Stomach (tissue), 4 donors: ENCODE data around the gene RPS6KL1.

Experiments used
- EP300 ChIP-seq: sonication (generic); formaldehyde crosslinking; IDR thresholded peaks from one replicate; pipeline ENCODE4 v1.6.1; 2017; ENCODE audit warnings: antibody characterized with exemption
- POLR2A ChIP-seq, 4 donors: fragments of 450-650 bp; IDR thresholded peaks; one replicate each; pipeline ENCODE4 v1.6.1; 2016; ENCODE audit warnings: antibody characterized with exemption in 4 of 4, control low read depth in 2 of 4, mild to moderate bottlenecking in 1 of 4, moderate library complexity in 1 of 4
- TF ChIP-seq, protein P1 (sequence below), 7 experiments: fragments of 450-650 bp in 4 of 7; fragments of 200-600 bp in 3 of 7; sonication (generic) in 3 of 7; IDR thresholded peaks; one replicate each; pipeline ENCODE4 v1.5.1; 2016 to 2019; ENCODE audit warnings: antibody characterized with exemption in 7 of 7, control low read depth in 2 of 7, mild to moderate bottlenecking in 1 of 7

DNA sequence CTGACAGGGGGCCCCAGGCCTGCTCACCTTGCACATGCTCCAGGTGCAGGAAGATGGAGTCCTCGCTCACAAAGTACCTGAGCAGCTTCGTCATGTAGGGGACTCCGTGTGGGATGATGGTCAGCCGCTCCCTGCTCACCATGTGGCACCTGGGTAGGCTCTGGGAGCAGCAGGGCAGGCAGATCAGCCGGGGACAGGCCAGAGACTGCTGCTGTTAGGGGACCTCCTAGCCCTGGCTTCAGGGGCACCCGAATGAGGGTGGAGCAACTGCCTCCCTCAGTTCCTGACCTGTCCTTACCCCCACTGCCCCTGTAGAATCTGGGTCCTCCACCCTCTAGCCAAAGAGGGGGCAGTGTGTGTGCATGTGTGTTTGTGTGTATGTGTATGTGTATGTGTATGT lies 11.8 kb downstream of the RPS6KL1 start:
- TF ChIP-seq POLR2A (IDR thresholded peaks at IDR 0.05), result no peak
- TF ChIP-seq, protein P1, sequence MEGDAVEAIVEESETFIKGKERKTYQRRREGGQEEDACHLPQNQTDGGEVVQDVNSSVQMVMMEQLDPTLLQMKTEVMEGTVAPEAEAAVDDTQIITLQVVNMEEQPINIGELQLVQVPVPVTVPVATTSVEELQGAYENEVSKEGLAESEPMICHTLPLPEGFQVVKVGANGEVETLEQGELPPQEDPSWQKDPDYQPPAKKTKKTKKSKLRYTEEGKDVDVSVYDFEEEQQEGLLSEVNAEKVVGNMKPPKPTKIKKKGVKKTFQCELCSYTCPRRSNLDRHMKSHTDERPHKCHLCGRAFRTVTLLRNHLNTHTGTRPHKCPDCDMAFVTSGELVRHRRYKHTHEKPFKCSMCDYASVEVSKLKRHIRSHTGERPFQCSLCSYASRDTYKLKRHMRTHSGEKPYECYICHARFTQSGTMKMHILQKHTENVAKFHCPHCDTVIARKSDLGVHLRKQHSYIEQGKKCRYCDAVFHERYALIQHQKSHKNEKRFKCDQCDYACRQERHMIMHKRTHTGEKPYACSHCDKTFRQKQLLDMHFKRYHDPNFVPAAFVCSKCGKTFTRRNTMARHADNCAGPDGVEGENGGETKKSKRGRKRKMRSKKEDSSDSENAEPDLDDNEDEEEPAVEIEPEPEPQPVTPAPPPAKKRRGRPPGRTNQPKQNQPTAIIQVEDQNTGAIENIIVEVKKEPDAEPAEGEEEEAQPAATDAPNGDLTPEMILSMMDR (IDR thresholded peaks at IDR 0.05), result no peak
- TF ChIP-seq EP300, result no peak
